Left ventricle myocardium inferior (tissue), 1 donor: ENCODE results near the gene TRDMT1. TPM values are rescaled to one million over a fixed set of nuclear protein-coding genes. Genes with fewer than 3 reads are reported as not detected.

Experiments used
- DNase-seq: peaks from one replicate; pipeline ENCODE4 v3.0.0-alpha.2; 2020
- H3K27ac ChIP-seq: fragments of 200-600 bp; replicated peaks from 2 replicates; pipeline ENCODE4 v1.8.0; 2021
- H3K27me3 ChIP-seq: fragments of 200-600 bp; 2 replicates; pipeline ENCODE4 v1.8.0; 2021; ENCODE audit warnings: low read depth
- H3K36me3 ChIP-seq: fragments of 200-600 bp; 2 replicates; pipeline ENCODE4 v1.8.0; 2021
- H3K4me1 ChIP-seq: fragments of 200-600 bp; 2 replicates; pipeline ENCODE4 v1.8.0; 2021
- H3K4me3 ChIP-seq: fragments of 200-600 bp; 2 replicates; pipeline ENCODE4 v1.8.0; 2021; ENCODE audit warnings: mild to moderate bottlenecking, moderate library complexity
- H3K9me3 ChIP-seq: fragments of 200-600 bp; replicated peaks from 2 replicates; pipeline ENCODE4 v1.8.0; 2021
- intact Hi-C: fragments of 100-400 bp; cut with micrococcal nuclease; formaldehyde crosslinking; loops from one replicate; pipeline ENCODE4 v1.11.0; 2022
- total RNA-seq: library from RNA; stranded (reverse); fragmentation: NEBNext Ultra II Directional; extraction: Animal tissue kit (Norgen Biotek cat#: 25700); gene quantifications from one replicate; pipeline ENCODE4 v1.2.1, GENCODE V29; 2021
- TF ChIP-seq, protein P1 (sequence below): fragments of 200-600 bp; IDR thresholded peaks from 2 replicates; pipeline ENCODE4 v1.8.0; 2021; ENCODE audit warnings: antibody characterized with exemption, mild to moderate bottlenecking, borderline replicate concordance
- donor health status: DM: no; HTN: yes; CAD: no; lungs with severe emphysema.

TRDMT1 gene
- total RNA-seq, 1 donor from 2014 or later: 4.0 TPM

DNA sequence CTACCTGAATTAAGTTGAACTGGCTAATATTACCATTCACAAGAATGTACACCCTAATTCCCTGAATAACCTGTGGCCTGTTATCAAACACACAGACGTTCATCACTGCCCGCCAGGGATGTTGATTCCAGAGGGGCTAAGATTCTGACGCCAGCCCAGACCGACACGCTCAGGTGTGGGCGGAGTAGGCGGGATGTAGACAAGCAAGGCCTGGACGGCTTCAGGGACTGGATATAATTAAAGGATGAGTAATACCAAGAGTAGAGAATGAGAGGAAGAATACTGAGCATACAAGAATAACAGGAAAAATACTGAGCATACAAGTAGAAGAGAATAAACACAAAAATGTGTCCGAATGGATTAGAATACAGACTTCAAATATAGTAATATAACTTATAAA, 100.9 kb downstream of the TRDMT1 start:
- H3K4me1 ChIP-seq: peaks cover 8% of the 10 kb centered on the region
- TF ChIP-seq, protein P1, sequence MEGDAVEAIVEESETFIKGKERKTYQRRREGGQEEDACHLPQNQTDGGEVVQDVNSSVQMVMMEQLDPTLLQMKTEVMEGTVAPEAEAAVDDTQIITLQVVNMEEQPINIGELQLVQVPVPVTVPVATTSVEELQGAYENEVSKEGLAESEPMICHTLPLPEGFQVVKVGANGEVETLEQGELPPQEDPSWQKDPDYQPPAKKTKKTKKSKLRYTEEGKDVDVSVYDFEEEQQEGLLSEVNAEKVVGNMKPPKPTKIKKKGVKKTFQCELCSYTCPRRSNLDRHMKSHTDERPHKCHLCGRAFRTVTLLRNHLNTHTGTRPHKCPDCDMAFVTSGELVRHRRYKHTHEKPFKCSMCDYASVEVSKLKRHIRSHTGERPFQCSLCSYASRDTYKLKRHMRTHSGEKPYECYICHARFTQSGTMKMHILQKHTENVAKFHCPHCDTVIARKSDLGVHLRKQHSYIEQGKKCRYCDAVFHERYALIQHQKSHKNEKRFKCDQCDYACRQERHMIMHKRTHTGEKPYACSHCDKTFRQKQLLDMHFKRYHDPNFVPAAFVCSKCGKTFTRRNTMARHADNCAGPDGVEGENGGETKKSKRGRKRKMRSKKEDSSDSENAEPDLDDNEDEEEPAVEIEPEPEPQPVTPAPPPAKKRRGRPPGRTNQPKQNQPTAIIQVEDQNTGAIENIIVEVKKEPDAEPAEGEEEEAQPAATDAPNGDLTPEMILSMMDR: no peak
- no peaks in the 10 kb centered on the region for H3K27me3 ChIP-seq
- no peak overlapping the region for H3K4me3 ChIP-seq
- H3K36me3 ChIP-seq: no peaks in the 10 kb centered on the region
- intact Hi-C loops: no loop called here
- no peak for DNase-seq
- peak overlapping the region; percentile 58 for H3K27ac ChIP-seq
- H3K9me3 ChIP-seq: peaks cover 17% of the 10 kb centered on the region

DNA sequence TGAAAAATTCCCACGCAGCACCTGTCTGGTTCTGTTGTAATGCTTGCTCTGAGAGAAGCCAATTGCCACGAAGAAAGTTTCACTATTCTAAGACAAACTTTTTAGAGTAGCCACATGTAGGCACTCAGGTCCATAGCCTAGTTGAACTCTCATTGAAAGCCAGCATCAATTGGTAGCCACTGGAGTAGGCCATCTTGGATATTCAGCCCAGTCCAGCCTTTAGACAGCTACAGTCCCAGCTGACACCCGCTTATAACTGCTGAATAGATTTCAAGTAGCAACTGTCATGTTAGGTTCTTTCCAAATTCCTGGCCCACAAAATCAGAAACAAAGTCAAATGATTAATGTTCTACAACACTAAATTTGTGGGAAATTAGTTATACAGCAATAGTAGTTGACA, 103.5 kb downstream of the TRDMT1 start:
- intact Hi-C loops: no loop called here
- no peak for DNase-seq

More for the DNA sequence above, 103.5 kb downstream of the TRDMT1 start:
- H3K9me3 ChIP-seq: peaks cover 34% of the 10 kb centered on the region
- TF ChIP-seq, protein P1: no peak
- H3K27ac ChIP-seq: no peak overlapping the region
- no peaks in the 10 kb centered on the region for H3K36me3 ChIP-seq
- H3K4me3 ChIP-seq: no peak overlapping the region
- no peaks in the 10 kb centered on the region for H3K27me3 ChIP-seq
- H3K4me1 ChIP-seq: peaks cover 8% of the 10 kb centered on the region

Other genes starting within 250 kb of the TRDMT1 start
- 0.44 TPM for gene CUBN, start 71.9 kb downstream of the TRDMT1 start, total RNA-seq
- 375 TPM for gene VIM, start 26.6 kb upstream of the TRDMT1 start, total RNA-seq